ENCODE measurements around the gene HNRNPK. TPM values are rescaled to one million over a fixed set of nuclear protein-coding genes. Genes with fewer than 3 reads are reported as not detected.

The HNRNPK gene
- total RNA-seq, 2 donors from 2014 or later = 447 to 480 TPM

- WGBS = 2% methylated on average over 16 of the region's 16 CpGs
- H3K4me3 ChIP-seq = peak overlapping the region; percentile 89 to 95
- no peak for TF ChIP-seq POLR2A (IDR thresholded peaks at IDR 0.05)
- TF ChIP-seq POLR2AphosphoS5 (IDR thresholded peaks at IDR 0.05) = peak; percentile 53
- peak in 2 of 4 experiments; percentile 37 to 45 for TF ChIP-seq CTCF (IDR thresholded peaks at IDR 0.05)
- peak overlapping the region; percentile 95 to 96 for H3K27ac ChIP-seq
- intact Hi-C loops (cut with DNase I) = loop anchor here (2.0 to 5.0 kb wide), 2 partner anchors 58 to 342 kb away; no protein-coding TSS in a partner anchor
- H3K9me3 ChIP-seq = no peaks in the 10 kb centered on the region
- peak; percentile 71 for DNase-seq (ENCODE audit: low spot score)
- H3K27me3 ChIP-seq (replicated peaks; ENCODE audit: insufficient read depth) = no peaks in the 10 kb centered on the region
- H3K36me3 ChIP-seq = no peaks in the 10 kb centered on the region
- H3K4me1 ChIP-seq (replicated peaks) = no peaks in the 10 kb centered on the region
Observed at GRCh38 chr9:83920469-83920926, 59.5 kb downstream of the HNRNPK start.

GRCh38 chr9:83919111-83919510 lies 60.9 kb downstream of the HNRNPK start:
- intact Hi-C loops (cut with DNase I) = loop anchor here (5.0 kb wide), 1 partner anchor 297 kb away; the partner anchor contains the start of gene IDNK

More at GRCh38 chr9:83919111-83919510, 60.9 kb downstream of the HNRNPK start:
- Histone ChIP-seq H3K4me3 (no peak overlapping the region), H3K27me3 (replicated peaks; ENCODE audit: insufficient read depth) (no peaks in the 10 kb centered on the region), H3K9me3 (no peaks in the 10 kb centered on the region), H3K4me1 (replicated peaks) (no peaks in the 10 kb centered on the region), H3K27ac (no peak overlapping the region), H3K36me3 (no peaks in the 10 kb centered on the region)
- DNase-seq (ENCODE audit: low spot score) = no peak
- TF ChIP-seq POLR2AphosphoS5 (IDR thresholded peaks at IDR 0.05) (no peak), CTCF (IDR thresholded peaks at IDR 0.05) (no peak), POLR2A (IDR thresholded peaks at IDR 0.05) (no peak)
- 100% methylated on average over 1 of the region's 1 CpG for WGBS

Small RNA genes within 50 kb of the gene (microRNA-seq; reads per million reads assigned to microRNA genes)
- gene MIR7-1 = 17.0 reads per million, percentile 57 among the genes with 10 or more reads in this experiment

Small RNA genes within 50 kb of the gene (small RNA-seq; reads per million reads assigned to genes)
- 0 reads per million in 2 donors for gene RF00019

Other genes starting within 250 kb of the HNRNPK start
- 10 to 100 TPM; 10.2 to 26.1 TPM for gene GKAP1, start 162.4 kb downstream of the HNRNPK start, total RNA-seq
- 10 to 100 TPM in 1 of 2 donors, 1 to 10 TPM in 1; 3.4 to 11.2 TPM for gene KIF27, start 58.8 kb downstream of the HNRNPK start, total RNA-seq
- 10 to 100 TPM in 1 of 2 donors, 1 to 10 TPM in 1; 8.7 to 18.1 TPM for gene RMI1, start 590 bp upstream of the HNRNPK start, total RNA-seq